ENCODE results near the gene AKT2.

GRCh38 chr19:40249781-40250180 is 35.4 kb downstream of the AKT2 start:
- TF ChIP-seq CTCF (IDR thresholded peaks at IDR 0.05), result no peak
- TF ChIP-seq POLR2A (IDR thresholded peaks at IDR 0.05), result no peak
